ENCODE measurements around the gene NHS.

NHS gene

GRCh38 chrX:17779434-17779833, 404.4 kb downstream of the NHS start:
- no peak for DNase-seq (ENCODE audit: low read depth in 2 of 2)
